Panc1 (cell line): Measurements from ENCODE around the gene SH3BP1. TPM values are rescaled to one million over a fixed set of nuclear protein-coding genes. Genes with fewer than 3 reads are reported as not detected.

Experiments used
- ATAC-seq: fragments of 200-7000 bp; cut with Tn5 transposase; 2 replicates; pipeline ENCODE4 v1.9.1; 2020; ENCODE audit warnings: mild to moderate bottlenecking, moderate library complexity
- BruUV-seq: library from RNA; stranded (reverse); fragments of 400-500 nt; replicated peaks from 2 replicates; lab custom pipeline; 2021; lab: Mats Ljungman, UMichigan
- CTCF ChIA-PET: fragments of 300-600 bp; sonication (Branson Sonifier 250); formaldehyde crosslinking; loops from one replicate; lab custom pipeline; 2022; ENCODE audit warnings: antibody characterized with exemption; lab: Charles Lee
- POLR2A ChIA-PET: fragments of 300-600 bp; sonication (Branson Sonifier 250); formaldehyde crosslinking; loops from one replicate; lab custom pipeline; 2022; ENCODE audit warnings: antibody characterized with exemption; lab: Charles Lee
- DNase-seq: peaks from one replicate; pipeline ENCODE4 v3.0.0-alpha.2; 2010; ENCODE audit warnings: low read depth, low spot score
- H3K27ac ChIP-seq: 2 replicates; pipeline ENCODE4 v1.5.1; 2011; ENCODE audit warnings: mild to moderate bottlenecking, low read length, inconsistent platforms
- H3K27me3 ChIP-seq: fragments of 200-500 bp; sonication (Bioruptor generic); 2 replicates; pipeline ENCODE4 v1.6.0; 2014; ENCODE audit warnings: low read length, inconsistent platforms; ENCODE audit not compliant: control insufficient read depth, insufficient read depth
- H3K36me3 ChIP-seq: fragments of 200-500 bp; sonication (Bioruptor generic); 2 replicates; pipeline ENCODE4 v1.5.1; 2014; ENCODE audit warnings: inconsistent platforms, mild to moderate bottlenecking, low read length, moderate library complexity; ENCODE audit not compliant: control insufficient read depth, insufficient read depth
- H3K4me1 ChIP-seq: 2 replicates; pipeline ENCODE4 v1.5.1; 2011; ENCODE audit warnings: inconsistent platforms, mild to moderate bottlenecking, low read length, moderate library complexity; ENCODE audit not compliant: control insufficient read depth, insufficient read depth
- H3K4me3 ChIP-seq, 2 experiments: 2 replicates each; pipeline ENCODE4 v1.5.1; 2011 to 2012; ENCODE audit warnings: low read depth in 2 of 2, low read length in 2 of 2, mild to moderate bottlenecking in 2 of 2, inconsistent platforms in 1 of 2, moderate library complexity in 1 of 2
- H3K9me3 ChIP-seq: fragments of 200-500 bp; sonication (Bioruptor generic); 2 replicates; pipeline ENCODE4 v1.5.1; 2014; ENCODE audit warnings: low read depth, mild to moderate bottlenecking, inconsistent platforms, low read length, moderate library complexity; ENCODE audit not compliant: control insufficient read depth, insufficient read depth
- POLR2AphosphoS5 ChIP-seq: IDR thresholded peaks from 2 replicates; pipeline ENCODE4 v1.6.1; 2012; ENCODE audit warnings: mild to moderate bottlenecking, low read depth, low read length, moderate library complexity
- SIN3A ChIP-seq: IDR thresholded peaks from 2 replicates; pipeline ENCODE4 v1.6.1; 2012; ENCODE audit warnings: low read depth, mild to moderate bottlenecking, low read length, moderate library complexity, borderline replicate concordance; ENCODE audit not compliant: insufficient read depth
- TCF7L2 ChIP-seq: IDR thresholded peaks from 2 replicates; pipeline ENCODE4 v1.6.1; 2011; ENCODE audit warnings: mild to moderate bottlenecking, low read depth, low read length, inconsistent platforms
- in situ Hi-C: cut with HindIII; loops from 2 replicates; pipeline ENCODE4 v1.10.0; 2016; ENCODE audit warnings: low sequenced_read_pairs, low pct_unique_long_range_greater_than_20kb
- intact Hi-C: fragments of 100-400 bp; cut with micrococcal nuclease; formaldehyde crosslinking; loops from one replicate; pipeline ENCODE4 v1.10.0; 2022; ENCODE audit not compliant: unreplicated experiment
- total RNA-seq: library from RNA; stranded (reverse); gene quantifications from one replicate; pipeline ENCODE4 v1.2.1, GENCODE V29; 2021; ENCODE audit not compliant: unreplicated experiment
- TF ChIP-seq, protein P1 (sequence below): fragments of 450-650 bp; IDR thresholded peaks from 2 replicates; pipeline ENCODE4 v1.5.1; 2017; ENCODE audit warnings: mild to moderate bottlenecking
- TF ChIP-seq, protein P2 (sequence below), 2 experiments: IDR thresholded peaks; 2 replicates each; pipeline ENCODE4 v1.6.1; 2011 to 2012; ENCODE audit warnings: low read depth in 2 of 2, control low read depth in 1 of 2, low read length in 1 of 2, mild to moderate bottlenecking in 1 of 2, moderate library complexity in 1 of 2; ENCODE audit not compliant: insufficient read depth in 1 of 2

SH3BP1 gene
- total RNA-seq, 1 experiment from 2014 or later, result 6.8 TPM

DNA sequence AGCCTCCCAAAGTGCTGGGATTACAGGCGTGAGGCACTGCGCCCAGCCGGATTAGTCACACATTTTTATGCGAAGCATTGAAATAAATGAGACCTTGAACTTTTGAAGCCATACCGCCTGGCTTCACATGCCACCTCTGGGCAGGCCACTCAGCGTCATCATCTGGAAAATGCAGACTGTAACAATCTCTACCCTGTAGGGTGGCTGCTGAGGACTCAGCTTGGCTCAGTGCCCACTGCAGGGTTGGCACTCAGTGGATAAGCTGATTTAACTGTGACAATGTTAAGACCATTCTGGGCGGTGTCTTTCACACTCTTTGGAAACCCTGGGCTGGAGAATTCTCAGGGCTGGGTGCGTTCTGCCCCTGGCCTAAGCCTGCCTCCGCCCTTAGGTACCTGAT, 8.5 kb downstream of the SH3BP1 start:
- POLR2A ChIA-PET, result no interaction called here
- ATAC-seq, result no peak
- DNase-seq, result no peak

DNA sequence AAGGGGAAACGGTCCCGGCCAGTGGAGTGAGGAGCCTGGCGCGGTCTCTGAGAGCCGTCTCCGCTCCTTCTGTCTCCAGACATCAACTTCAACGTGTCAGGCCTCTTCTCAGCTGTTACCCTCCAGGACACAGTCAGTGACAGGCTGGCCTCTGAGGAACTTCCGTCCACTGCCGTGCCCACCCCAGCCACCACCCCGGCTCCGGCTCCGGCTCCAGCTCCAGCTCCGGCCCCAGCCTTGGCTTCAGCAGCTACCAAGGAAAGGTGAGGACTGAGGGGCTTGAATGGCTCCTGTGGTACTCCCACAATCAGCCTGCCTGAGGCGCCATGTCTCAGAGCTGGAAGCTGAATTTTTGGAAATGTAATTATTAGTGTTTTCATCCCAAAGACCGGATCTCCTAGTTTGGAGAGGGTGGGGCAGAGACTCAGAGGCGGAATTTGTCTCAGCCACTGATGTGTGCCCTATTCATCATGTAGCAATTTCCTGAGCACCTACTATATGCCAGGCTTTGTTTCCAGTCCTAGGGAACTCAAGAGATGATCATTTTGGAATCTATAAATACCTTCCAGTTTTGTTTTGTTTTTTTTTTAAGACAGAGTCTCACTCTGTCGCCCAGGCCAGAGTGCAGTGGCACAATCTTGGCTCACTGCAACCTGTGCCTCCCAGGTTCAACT, 11.1 kb downstream of the SH3BP1 start:
- in situ Hi-C loops, result no loop called here
- DNase-seq (no peak), ATAC-seq (no peak)
- ChIA-PET CTCF (no interaction called here), POLR2A (interaction anchor here (0.5 kb wide), 1 partner anchor 24 kb away, joined by 7 read pairs; no protein-coding TSS in a partner anchor)
- Histone ChIP-seq H3K36me3 (no peaks in the 10 kb centered on the region), H3K9me3 (no peaks in the 10 kb centered on the region), H3K4me3 (no peak overlapping the region), H3K27me3 (no peaks in the 10 kb centered on the region), H3K27ac (no peak overlapping the region), H3K4me1 (no peaks in the 10 kb centered on the region)
- intact Hi-C loops, result no loop called here
- no TSS peak for BruUV-seq
- TF ChIP-seq, protein P1, sequence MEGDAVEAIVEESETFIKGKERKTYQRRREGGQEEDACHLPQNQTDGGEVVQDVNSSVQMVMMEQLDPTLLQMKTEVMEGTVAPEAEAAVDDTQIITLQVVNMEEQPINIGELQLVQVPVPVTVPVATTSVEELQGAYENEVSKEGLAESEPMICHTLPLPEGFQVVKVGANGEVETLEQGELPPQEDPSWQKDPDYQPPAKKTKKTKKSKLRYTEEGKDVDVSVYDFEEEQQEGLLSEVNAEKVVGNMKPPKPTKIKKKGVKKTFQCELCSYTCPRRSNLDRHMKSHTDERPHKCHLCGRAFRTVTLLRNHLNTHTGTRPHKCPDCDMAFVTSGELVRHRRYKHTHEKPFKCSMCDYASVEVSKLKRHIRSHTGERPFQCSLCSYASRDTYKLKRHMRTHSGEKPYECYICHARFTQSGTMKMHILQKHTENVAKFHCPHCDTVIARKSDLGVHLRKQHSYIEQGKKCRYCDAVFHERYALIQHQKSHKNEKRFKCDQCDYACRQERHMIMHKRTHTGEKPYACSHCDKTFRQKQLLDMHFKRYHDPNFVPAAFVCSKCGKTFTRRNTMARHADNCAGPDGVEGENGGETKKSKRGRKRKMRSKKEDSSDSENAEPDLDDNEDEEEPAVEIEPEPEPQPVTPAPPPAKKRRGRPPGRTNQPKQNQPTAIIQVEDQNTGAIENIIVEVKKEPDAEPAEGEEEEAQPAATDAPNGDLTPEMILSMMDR, result no peak
- TF ChIP-seq, protein P2, sequence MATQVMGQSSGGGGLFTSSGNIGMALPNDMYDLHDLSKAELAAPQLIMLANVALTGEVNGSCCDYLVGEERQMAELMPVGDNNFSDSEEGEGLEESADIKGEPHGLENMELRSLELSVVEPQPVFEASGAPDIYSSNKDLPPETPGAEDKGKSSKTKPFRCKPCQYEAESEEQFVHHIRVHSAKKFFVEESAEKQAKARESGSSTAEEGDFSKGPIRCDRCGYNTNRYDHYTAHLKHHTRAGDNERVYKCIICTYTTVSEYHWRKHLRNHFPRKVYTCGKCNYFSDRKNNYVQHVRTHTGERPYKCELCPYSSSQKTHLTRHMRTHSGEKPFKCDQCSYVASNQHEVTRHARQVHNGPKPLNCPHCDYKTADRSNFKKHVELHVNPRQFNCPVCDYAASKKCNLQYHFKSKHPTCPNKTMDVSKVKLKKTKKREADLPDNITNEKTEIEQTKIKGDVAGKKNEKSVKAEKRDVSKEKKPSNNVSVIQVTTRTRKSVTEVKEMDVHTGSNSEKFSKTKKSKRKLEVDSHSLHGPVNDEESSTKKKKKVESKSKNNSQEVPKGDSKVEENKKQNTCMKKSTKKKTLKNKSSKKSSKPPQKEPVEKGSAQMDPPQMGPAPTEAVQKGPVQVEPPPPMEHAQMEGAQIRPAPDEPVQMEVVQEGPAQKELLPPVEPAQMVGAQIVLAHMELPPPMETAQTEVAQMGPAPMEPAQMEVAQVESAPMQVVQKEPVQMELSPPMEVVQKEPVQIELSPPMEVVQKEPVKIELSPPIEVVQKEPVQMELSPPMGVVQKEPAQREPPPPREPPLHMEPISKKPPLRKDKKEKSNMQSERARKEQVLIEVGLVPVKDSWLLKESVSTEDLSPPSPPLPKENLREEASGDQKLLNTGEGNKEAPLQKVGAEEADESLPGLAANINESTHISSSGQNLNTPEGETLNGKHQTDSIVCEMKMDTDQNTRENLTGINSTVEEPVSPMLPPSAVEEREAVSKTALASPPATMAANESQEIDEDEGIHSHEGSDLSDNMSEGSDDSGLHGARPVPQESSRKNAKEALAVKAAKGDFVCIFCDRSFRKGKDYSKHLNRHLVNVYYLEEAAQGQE (IDR thresholded peaks at IDR 0.05; ENCODE audit: insufficient read depth in 1 of 2, low read depth in 2 of 2, low read length in 1 of 2), result no peak
- TF ChIP-seq POLR2AphosphoS5 (no peak), TCF7L2 (no peak), SIN3A (no peak)

More for the DNA sequence above, 8.5 kb downstream of the SH3BP1 start:
- H3K27ac ChIP-seq, result no peak overlapping the region
- CTCF ChIA-PET, result no interaction called here
- intact Hi-C loops, result no loop called here
- no peaks in the 10 kb centered on the region for H3K27me3 ChIP-seq
- in situ Hi-C loops, result no loop called here
- BruUV-seq, result no TSS peak
- no peaks in the 10 kb centered on the region for H3K36me3 ChIP-seq
- H3K9me3 ChIP-seq, result no peaks in the 10 kb centered on the region
- H3K4me3 ChIP-seq, result no peak overlapping the region
- H3K4me1 ChIP-seq, result no peaks in the 10 kb centered on the region
- TF ChIP-seq, protein P1, result no peak
- no peak for TF ChIP-seq TCF7L2
- TF ChIP-seq SIN3A, result no peak
- TF ChIP-seq, protein P2 (IDR thresholded peaks at IDR 0.05; ENCODE audit: insufficient read depth in 1 of 2, low read depth in 2 of 2, low read length in 1 of 2), result no peak
- TF ChIP-seq POLR2AphosphoS5, result no peak
